NOMO-1 (cell line): ENCODE measurements around the gene DTX3.
"Not testable (repeated sequence)": the region's sequence is repeated elsewhere in the genome, so short reads cannot be mapped to it uniquely, and the experiment has no call there.

ENCODE experiments used
- DNase-seq, 2 experiments: peaks; one replicate each; lab custom pipeline; 2025; ENCODE audit not compliant: unreplicated experiment in 2 of 2; lab: John Stamatoyannopoulos, UW

Gene DTX3

DNA sequence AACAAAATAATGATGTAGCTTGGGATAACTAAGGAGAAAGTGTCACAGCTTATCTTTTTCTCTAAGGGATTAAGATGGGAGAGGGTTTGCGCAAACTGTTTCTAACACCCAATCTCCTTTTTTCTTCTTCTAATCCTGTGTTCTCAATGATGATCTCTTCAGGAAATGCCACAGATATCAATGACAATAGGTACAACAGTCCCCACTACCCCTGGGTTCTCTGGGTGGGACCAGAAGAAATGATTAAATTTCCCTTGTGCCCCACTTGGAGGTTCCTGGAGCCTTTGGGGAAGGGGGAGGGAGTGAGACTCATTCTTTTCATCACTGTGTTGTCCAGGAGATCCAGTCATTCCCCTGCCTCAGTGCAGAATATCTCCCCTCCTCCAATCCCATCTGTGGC lies 22.2 kb upstream of the DTX3 start:
- no peak for DNase-seq

DNA sequence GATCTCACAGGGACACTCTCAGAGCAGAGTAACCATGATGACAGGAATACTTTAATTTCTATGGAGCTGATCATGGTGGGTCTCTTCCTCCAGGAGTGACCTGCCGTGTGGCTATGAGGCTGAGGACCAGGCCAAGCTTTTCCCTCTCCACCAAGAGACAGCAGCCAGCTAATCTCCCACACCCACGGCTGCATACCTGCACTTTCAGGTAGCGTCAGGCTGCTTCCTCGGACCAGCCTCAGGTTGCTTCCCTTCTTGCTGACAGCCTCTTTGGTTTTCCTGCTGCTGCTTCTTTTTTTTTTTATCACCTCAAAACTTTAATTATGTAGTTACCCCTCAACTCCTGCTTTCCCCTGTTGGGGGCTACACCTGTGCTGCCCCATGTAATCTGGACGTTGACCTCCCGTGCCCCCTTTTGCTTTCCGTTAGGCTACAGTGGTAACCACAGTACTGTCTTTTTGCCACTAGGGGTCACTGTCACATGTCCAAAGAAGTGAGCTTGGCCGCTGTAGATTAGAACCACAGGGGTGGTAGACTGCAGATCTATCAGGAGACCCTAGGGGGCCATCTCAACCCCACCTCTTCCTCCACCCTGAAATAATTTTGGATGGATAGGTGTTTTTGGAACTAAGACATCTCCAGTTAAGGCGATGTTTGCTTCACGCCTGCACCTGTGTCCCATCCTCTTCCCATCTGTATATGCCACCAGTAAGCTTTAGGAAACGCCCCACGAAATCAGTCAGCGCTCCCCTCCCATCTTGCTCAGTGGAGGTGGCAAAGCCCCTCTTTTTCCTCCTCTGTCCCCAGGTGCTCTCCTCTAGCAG lies 21.4 kb upstream of the DTX3 start:
- peak; percentile 55 to 79 for DNase-seq

DNA sequence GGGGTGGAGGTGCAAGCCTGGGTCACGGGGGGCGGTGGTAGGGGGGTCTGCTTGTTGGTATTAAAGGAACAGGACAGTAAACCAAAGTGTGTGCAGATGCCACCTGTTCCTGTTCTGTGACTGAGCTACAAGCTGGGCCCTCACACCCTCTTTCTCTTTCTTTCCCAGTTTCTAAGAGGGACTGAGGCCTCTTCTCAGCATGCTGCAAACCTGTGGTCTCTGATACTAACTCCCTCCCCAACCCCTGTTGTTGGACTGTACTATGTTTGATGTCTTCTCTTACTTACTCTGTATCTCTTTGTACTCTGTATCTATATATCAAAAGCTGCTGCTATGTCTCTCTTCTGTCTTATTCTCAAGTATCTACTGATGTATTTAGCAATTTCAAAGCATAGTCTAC lies 20.6 kb upstream of the DTX3 start:
- no peak for DNase-seq

DNA sequence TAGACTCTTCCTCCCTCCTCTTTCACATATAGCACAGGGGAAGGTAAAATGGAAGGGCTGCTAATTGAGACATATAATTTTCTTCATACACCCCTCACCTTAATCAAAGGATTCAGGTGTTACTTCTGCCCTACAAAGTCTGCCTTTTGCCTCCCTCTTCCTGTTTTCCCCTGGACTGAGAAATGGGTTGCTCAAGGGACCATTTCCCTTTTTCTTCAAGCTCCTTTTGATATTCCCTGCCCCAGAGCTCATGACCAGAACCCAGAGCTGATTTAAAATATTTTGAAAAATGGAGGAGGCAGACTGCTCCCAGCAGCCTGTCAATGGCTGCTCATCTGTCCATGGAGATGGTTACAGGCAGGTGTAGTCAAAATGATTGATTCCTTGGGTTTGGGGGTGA lies 19.9 kb upstream of the DTX3 start:
- DNase-seq, result peak; percentile 49 to 50

DNA sequence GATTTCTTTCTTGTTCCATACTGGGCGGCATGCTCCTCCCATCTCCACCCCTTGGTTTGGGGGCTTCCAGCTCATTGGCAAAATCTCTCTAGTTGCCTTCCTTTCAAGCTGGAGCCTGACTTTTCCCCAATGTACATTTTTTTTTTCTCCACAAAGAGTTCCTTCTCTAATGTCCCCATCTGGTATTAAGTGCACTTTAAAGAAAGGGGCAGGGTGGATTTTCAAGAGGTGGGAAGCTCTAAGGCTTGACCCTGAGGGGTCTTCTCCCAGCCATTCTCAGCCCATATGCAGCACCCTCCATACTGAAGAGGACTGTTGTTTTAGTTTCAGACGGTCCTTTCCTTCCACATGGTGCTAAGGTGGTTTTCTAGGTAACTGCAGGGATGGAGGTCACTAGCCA lies 19.5 kb upstream of the DTX3 start:
- no peak for DNase-seq

DNA sequence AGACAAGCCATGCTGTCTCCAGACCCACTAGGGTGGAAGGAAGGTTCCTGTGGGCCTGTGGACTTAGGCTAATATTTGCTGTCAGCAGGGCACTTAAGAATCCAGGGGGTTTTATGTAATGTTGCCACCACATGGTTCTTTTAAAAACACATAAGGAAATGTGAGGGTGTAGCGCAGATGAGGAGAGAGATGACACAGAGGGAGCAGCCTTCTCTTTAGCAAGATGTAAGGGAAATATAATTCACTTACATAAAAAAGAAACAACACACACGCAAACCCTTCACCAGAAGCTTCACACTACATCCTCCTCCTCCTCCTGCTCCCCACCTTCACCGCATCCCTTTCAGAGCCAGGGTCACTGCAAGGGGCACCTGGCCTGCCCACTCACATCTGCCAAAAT lies 18.5 kb upstream of the DTX3 start:
- no peak for DNase-seq

DNA sequence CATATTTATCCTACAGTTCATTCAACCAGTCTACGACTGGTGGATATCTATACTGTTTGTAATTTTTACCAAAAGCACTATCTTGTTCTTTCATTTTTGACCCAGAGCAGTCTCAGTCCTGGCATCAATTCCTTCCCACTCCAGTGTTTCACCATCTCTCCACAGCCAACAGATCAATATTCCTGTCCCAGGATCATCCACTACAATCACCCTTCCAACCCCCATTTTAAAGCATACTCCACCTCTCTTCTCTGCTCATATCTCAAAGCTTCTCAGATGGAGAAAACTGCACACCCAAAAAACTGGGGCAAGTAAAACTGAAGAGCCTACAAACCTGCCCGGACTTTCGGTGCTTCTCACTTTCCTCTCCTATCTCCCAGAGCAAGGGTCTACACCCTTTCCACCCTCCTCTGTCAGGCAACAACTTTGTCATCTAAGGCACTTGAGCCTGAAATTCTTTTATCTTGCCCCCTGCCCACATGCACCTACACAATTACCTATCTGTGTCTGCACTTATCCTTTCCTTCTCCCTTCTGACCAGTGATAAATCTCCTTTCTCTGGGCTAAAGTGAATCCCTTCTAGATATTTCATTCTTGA lies 17.7 kb upstream of the DTX3 start:
- no peak for DNase-seq

DNA sequence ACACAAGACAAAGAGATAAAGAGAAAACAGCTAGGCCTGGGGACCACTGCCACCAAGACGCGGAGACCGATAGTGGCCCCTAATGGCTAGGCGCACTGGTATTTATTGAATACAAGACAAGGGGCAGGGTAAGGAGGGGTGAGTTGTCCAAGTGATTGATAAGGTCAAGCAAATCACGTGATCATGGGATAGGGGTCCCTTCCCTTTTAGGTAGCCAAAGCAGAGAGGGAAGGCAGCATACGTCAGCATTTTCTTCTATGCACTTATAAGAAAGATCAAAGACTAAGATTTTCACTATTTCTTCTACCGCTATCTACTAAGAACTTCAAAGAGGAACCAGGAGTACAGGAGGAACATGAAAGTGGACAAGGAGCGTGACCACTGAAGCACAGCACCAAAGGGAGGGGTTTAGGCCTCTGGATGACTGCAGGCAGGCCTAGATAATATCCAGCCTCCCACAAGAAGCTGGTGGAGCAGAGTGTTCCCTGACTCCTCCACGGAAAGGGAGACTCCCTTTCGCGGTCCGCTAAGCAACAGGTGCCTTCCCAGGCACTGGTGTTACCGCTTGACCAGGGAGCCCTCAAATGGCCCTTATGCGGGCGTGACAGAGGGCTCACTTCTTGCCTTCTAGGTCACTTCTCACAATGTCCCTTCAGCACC lies 15.5 kb upstream of the DTX3 start:
- not testable (repeated sequence) for DNase-seq

DNA sequence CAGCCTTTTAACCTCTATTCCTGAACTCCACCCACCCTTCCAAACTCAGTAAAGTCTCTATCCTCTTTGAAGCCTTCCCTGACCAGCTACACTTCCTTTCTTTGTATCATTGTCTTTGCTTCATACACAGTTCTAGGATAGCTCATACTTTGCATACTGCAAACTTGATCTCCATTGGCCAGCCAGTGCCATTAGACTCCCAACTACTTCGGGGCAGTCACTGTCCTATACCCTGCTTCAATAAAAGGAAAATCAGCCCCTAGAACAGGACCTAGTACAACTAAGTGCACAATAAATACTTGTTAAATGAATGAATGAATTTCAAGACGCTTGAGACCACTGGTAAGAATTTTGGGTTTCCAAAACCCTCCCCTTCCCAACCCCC lies 14.2 kb upstream of the DTX3 start:
- DNase-seq, result no peak

DNA sequence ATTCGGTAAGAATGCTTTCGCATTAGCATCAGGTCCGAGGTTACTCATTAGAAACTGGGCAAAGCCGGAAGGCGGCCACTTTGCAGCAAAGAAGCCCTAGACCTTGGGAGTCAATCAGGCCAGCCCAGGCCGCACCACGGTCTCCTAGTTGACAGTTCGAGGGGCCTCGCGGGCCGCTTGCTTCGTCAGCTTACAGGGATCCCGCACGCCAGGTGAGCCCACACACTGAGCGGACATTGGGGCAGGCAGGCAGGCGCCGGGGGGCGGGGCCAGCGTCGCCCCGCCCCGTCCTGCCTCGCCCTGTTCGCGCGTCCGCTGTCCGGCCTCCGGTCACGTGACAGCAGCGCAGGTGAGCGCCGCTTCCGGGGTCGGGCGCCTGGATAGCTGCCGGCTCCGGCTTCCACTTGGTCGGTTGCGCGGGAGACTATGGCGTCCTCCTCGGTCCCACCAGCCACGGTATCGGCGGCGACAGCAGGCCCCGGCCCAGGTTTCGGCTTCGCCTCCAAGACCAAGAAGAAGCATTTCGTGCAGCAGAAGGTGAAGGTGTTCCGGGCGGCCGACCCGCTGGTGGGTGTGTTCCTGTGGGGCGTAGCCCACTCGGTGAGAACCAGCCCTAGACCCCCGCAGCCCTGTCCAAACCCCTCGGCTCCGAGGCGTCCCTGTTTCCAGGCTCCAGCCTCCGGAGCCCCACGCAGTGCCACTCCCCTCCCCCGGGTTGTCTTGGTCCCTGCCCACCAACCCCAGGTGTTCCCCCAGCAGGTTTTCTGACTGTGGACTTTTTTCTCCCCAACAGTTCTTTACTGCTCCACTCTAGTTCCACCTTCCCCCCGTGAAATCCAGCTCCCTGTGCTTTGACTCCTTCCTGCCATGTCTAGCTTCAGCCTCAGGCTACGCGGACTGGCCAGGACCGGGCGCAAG lies 13.5 kb upstream of the DTX3 start, which contains the start of gene PIP4K2C:
Gene PIP4K2C (plus strand): TSS at position 329 of the 918 bp plus-strand sequence. CDS start 98 bp downstream, at position 427.
- peak; percentile 62 to 79 for DNase-seq

DNA sequence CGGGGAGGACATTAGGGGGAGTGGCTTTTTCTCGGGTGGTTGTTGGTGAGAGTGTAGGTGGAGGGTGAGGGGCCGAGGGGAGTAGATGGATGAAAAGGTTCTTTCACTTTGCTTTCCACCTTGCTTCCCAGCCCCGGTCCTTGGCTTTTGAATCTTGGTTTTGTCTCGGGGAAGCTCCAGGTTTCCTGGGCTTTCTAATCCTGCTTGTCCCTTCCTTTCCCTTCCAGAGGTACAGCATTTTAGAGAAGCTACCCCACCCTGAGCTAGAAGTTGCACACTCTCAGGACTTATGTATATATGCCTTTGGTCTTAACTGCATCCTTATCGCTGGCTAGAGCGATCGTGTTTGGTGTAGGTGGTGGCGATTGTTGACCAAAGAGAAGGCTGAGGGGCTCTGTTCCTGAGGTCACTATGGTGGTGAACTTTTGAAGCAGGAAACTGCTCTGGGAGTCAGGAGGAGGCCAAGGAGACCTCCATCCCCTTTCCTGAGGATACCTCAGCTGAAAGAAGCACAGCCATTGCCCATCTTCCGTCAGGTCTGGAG lies 12.8 kb upstream of the DTX3 start:
- no peak for DNase-seq

DNA sequence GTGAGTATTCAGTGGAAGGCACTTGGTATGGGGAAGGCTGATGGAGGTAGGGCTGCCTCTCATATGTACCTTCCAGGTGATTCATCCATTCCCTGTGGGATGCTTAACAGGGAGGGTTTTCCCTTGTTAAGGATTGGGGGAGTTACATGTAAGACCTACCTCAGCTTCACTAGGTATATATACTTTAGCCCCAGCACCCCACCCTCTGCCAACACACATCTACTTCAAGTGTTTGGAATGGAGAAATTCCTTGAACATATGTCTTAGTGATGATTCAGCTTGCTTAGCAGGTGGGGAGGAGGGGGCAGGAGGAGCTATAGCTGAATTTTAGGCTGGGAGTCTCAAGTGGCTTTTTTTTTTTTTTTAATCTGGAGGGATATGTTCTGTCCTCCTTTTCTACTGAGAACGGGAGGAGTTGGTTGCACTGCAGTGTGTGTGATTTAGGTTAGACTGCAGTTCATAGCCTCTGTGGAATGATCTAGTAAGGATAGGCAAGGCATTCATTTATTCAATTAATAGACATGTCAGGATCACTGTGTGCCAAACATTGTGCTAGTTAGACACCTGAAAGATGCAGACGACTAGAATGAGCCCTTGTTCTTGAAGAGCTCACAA lies 12.0 kb upstream of the DTX3 start:
- DNase-seq, result no peak

DNA sequence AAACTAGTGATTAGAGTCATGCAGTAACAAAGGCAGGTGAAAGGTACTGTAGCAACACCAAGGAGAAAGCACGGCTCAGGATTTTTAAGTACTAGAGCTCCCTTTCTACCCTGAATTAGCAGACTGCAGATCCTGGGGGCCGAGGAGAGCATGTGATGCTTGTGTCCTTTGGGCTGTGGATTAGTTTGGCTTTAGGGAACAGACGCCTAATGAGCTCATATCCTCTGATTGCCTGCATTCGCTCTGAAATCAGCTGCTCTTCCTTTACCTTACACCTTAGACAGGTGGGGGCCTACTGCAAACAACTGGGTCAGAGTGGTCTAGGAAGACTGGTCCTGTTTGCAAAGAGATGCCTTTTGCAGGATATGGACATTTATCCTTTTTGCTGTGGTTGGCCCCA lies 11.4 kb upstream of the DTX3 start:
- no peak for DNase-seq

DNA sequence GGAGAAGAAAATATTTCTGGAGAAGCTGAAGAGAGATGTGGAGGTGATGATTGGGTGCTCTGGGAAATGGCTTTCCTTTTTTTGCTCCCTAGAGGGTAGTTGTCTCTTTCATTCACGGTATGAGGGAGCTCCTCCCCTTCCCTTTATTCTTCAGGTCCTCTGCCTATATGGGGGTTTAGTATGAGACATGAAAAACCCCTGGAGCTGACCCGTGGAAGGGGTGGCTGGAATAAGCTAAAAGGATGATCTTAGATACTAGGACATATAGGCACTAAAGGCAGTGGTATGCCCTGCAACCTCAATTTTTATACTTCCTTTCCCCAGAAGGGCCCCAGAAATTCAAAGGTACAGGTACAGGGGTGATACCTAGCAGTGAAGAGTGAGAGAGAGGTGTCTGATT lies 4.2 kb upstream of the DTX3 start:
- DNase-seq, result no peak

DNA sequence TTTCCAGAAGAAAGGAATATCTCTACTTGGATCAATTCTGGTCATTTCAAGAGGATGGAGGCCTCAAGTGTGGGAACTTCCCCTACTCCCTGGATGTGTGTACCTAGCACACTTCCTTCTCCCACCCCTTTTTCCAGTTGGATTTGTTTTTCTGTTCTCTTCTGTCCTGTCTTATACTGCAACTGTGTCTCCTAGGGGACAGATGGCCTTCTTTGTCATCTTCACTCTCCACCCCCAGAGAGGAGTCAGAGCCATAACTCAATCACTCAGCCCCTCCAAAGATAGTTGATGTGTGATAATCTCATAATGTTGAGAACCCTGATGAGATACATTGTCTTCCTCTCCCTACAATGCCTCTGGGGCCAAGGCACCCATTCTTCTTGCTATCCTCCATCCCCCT lies 2.1 kb upstream of the DTX3 start:
- DNase-seq, result no peak

DNA sequence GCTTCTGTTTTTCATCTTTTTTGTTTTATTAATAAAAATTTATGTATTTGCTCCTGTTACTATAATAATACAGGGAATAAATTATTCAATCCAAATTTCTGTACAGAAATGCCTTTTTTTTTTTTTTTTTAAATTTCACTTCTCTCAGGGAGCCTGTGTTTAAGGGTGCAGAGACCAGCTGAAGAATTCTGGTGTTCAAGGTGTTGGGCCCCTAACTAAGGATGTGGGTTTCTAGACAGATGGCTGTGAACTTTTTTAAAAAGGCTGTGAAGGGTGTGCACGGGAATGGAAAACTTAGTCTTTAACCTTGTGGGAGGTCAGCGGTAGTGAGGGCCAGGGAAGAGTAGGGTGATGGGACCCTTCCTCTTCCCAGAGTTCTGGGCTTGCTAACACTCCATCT lies 1.3 kb upstream of the DTX3 start:
- DNase-seq, result no peak

DNA sequence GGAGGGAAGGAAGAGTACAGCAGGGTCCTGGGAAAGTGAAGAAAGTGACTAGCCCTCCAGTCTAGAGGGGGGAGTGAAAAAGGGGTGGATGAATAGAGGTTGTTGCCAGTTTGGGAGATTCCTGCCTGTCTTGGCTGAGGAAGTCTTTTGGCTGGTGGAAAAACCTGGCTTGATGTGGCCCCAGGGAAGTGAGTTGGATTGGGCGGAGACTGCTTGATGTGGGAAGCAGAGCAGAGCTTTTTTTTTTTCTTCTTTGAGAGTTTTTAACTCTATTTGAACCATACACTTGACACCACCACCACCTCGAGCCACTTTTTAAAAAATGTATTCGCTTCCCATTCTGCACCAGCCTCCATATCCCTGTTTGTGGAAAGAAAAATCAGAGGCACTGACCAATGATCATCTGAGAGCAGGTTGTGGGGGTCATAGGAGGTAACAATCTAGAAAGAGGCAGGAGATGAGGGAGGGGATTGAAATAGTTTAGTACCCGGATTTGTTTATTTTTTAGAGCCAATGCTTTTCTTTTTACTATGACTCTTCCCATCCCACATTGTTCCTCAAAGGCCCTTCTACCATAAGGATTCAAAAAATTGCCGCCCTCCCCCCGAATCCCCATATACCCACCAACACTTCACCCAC lies 690 bp upstream of the DTX3 start:
- no peak for DNase-seq

DNA sequence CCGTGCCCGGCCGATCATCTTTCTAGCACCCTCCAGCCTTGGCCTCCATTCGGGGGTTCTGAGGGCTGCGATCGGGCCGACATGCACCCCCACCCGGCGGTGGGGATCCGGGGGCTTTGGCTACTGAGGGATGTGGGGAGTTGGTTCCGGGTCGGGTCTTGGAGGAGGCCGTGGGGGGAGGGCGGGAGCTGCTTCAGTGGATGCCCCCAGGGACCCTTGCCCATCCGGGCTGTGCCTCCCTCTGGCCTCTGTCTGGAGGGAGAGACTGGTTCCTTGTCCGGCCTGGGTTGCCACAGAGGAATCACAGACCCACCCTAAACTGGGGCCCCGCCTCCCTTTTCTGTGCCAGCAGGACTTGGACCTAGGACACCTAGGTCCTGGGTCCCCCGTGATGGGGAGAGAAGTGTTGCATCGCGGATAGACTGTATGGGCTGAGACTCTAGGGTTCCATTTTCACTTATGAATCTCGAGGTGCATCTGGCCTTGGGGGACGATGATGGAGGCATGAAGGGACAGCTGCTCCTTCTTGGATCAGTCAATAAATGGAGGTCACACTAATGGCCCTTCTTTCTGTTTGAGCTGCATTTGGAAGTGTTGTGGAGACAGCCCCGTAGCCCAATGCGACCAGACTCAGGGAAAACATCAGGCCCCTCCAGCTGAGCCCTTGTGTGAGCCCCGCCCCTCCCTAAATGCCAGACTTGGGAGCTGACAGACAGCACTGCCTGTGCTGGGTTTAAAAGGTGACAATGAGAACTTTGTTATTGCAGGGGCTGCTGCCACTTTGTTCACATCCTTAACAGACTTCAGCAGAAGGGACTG lies 577 bp downstream of the DTX3 start:
- DNase-seq, result no peak

DNA sequence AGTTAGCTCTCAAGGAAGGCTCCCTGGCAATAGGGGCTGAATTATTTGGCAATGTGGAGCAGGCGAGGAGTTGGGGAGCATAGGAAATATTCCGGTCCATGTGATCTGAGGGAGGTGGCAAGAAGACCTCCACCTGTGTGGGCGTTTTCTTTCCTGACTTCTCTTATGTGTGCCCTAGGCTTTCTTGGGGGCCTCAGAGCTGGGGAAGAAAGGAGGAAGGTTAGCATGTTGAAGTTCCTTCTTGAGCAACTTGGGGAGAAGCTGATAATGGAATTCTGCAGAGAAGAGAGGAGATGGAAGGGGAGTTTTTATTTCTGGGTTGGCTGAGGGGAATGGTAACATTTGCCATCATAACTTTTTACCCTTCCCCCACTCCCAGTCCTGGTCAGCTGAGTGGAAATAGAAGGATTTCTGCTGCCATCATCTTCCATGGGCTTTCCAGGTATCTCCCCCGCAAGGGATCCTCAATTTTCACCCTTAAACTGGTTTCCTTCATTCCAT lies 1.2 kb downstream of the DTX3 start:
- no peak for DNase-seq
